RWPE2 (cell line): ENCODE results near the gene ITFG1.

Experiments
- ATAC-seq: fragments of 200-7000 bp; cut with Tn5 transposase; 3 replicates; pipeline ENCODE4 v1.9.1; 2021; ENCODE audit warnings: low read depth
- DNase-seq: peaks from one replicate; pipeline ENCODE4 v3.0.0-alpha.2; 2020; ENCODE audit warnings: low spot score
- H3K27ac ChIP-seq: fragments of 450-650 bp; 2 replicates; pipeline ENCODE4 v1.5.1; 2017; ENCODE audit warnings: mild to moderate bottlenecking; ENCODE audit not compliant: poor library complexity, severe bottlenecking
- H3K27me3 ChIP-seq: fragments of 250-450 bp; sonication (Bioruptor Pico); 2 replicates; pipeline ENCODE4 v1.5.1; 2021; ENCODE audit warnings: mild to moderate bottlenecking, moderate library complexity; ENCODE audit not compliant: insufficient read depth, poor library complexity, severe bottlenecking
- H3K36me3 ChIP-seq: fragments of 250-450 bp; sonication (Bioruptor Pico); 2 replicates; pipeline ENCODE4 v1.5.1; 2020; ENCODE audit warnings: low read depth, mild to moderate bottlenecking, moderate library complexity
- H3K4me1 ChIP-seq: fragments of 250-450 bp; sonication (Bioruptor Pico); 2 replicates; pipeline ENCODE4 v1.5.1; 2021; ENCODE audit warnings: mild to moderate bottlenecking, moderate library complexity; ENCODE audit not compliant: insufficient read depth, poor library complexity, severe bottlenecking
- H3K4me3 ChIP-seq: fragments of 250-450 bp; sonication (Bioruptor Pico); 2 replicates; pipeline ENCODE4 v1.5.1; 2021; ENCODE audit warnings: mild to moderate bottlenecking, moderate library complexity; ENCODE audit not compliant: severe bottlenecking
- H3K9me3 ChIP-seq: fragments of 250-450 bp; sonication (Bioruptor Pico); 2 replicates; pipeline ENCODE4 v1.5.1; 2021; ENCODE audit warnings: mild to moderate bottlenecking, moderate library complexity; ENCODE audit not compliant: severe bottlenecking
- TF ChIP-seq, protein P1 (sequence below): fragments of 450-650 bp; IDR thresholded peaks from one replicate; pipeline ENCODE4 v1.5.1; 2017; ENCODE audit warnings: mild to moderate bottlenecking, moderate library complexity; ENCODE audit not compliant: poor library complexity, severe bottlenecking

ITFG1 gene

DNA sequence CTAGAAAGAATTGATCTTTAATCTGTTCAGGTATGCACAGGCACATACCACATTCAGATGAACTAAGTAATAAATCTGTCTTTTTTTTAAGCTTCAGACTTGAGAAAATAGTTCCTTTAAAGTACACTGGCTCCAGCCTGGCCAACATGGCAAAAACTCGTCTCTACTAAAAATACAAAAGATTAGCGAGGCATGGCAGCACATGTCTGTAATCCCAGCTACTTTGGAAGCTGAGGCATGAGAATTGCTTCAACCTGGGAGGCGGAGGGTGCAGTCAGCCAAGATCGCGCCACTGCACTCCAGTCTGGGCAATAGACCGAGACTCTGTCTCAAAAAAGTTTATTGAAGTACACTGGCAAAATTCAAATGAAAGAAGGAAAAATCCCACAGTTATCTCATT, 206.1 kb downstream of the ITFG1 start:
- no peaks in the 10 kb centered on the region for H3K9me3 ChIP-seq
- no peaks in the 10 kb centered on the region for H3K4me1 ChIP-seq
- ATAC-seq = no peak
- no peak overlapping the region for H3K27ac ChIP-seq
- TF ChIP-seq, protein P1, sequence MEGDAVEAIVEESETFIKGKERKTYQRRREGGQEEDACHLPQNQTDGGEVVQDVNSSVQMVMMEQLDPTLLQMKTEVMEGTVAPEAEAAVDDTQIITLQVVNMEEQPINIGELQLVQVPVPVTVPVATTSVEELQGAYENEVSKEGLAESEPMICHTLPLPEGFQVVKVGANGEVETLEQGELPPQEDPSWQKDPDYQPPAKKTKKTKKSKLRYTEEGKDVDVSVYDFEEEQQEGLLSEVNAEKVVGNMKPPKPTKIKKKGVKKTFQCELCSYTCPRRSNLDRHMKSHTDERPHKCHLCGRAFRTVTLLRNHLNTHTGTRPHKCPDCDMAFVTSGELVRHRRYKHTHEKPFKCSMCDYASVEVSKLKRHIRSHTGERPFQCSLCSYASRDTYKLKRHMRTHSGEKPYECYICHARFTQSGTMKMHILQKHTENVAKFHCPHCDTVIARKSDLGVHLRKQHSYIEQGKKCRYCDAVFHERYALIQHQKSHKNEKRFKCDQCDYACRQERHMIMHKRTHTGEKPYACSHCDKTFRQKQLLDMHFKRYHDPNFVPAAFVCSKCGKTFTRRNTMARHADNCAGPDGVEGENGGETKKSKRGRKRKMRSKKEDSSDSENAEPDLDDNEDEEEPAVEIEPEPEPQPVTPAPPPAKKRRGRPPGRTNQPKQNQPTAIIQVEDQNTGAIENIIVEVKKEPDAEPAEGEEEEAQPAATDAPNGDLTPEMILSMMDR = no peak
- no peaks in the 10 kb centered on the region for H3K27me3 ChIP-seq
- peaks cover 22% of the 10 kb centered on the region for H3K36me3 ChIP-seq
- no peak for DNase-seq
- H3K4me3 ChIP-seq = no peak overlapping the region

DNA sequence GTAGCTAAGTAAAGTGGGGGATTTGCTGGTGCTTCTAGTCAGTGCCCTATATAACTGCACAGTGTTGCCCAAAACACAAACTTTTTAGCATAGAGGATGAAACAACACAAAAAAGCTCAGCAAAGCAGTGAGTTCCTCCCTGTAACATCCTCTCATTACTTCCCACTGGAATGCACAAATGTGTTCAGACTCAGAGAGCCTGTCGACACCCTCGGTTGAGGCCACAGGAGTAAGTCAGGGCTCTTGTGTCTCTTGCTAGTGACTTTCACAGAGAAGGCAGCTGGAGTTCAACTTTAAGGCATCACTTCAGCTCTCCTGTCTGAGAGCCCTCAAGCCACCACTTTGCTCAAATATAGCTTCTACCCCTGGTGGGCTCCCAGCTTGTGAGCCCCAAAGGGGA, 209.9 kb downstream of the ITFG1 start:
- no peak for DNase-seq
- no peak overlapping the region for H3K4me3 ChIP-seq
- no peaks in the 10 kb centered on the region for H3K9me3 ChIP-seq
- no peak for ATAC-seq
- H3K27ac ChIP-seq = no peak overlapping the region
- no peaks in the 10 kb centered on the region for H3K27me3 ChIP-seq
- H3K4me1 ChIP-seq = no peaks in the 10 kb centered on the region
- TF ChIP-seq, protein P1 = no peak
- no peaks in the 10 kb centered on the region for H3K36me3 ChIP-seq

DNA sequence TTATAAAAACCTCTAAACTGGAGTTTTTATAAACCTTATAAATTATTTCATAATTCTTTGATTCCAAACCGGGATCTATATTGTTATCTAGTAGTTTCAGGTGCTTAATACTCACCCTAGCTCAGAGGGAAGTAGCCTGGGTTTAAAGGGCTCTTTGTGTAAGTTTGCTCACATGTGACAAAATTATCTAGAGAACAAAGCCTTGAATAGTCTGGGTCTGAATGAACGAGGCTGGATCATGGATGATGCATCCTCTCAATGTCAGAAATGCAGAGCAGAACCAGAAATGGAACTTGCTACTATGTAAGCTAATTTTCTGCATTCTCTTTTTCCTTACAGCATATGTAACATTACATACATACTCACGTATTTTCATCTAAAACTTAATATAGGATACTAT, 213.2 kb downstream of the ITFG1 start:
- no peak for ATAC-seq
- no peak overlapping the region for H3K27ac ChIP-seq
- no peaks in the 10 kb centered on the region for H3K4me1 ChIP-seq
- H3K36me3 ChIP-seq = no peaks in the 10 kb centered on the region
- DNase-seq = no peak
- H3K27me3 ChIP-seq = no peaks in the 10 kb centered on the region
- H3K9me3 ChIP-seq = no peaks in the 10 kb centered on the region
- TF ChIP-seq, protein P1 = no peak
- no peak overlapping the region for H3K4me3 ChIP-seq

GRCh38 chr16:47244206-47244605, 216.7 kb downstream of the ITFG1 start:
- no peak; the same call in 2 of the 3 replicates for ATAC-seq
- no peaks in the 10 kb centered on the region for H3K9me3 ChIP-seq
- no peak for DNase-seq
- H3K4me3 ChIP-seq = no peak overlapping the region
- H3K4me1 ChIP-seq = no peaks in the 10 kb centered on the region
- no peak overlapping the region for H3K27ac ChIP-seq
- H3K36me3 ChIP-seq = no peaks in the 10 kb centered on the region
- no peaks in the 10 kb centered on the region for H3K27me3 ChIP-seq
- TF ChIP-seq, protein P1 = no peak

GRCh38 chr16:47241061-47241460, 219.8 kb downstream of the ITFG1 start:
- Histone ChIP-seq H3K4me1 (no peaks in the 10 kb centered on the region), H3K9me3 (no peaks in the 10 kb centered on the region), H3K27me3 (no peaks in the 10 kb centered on the region), H3K27ac (no peak overlapping the region), H3K36me3 (no peaks in the 10 kb centered on the region), H3K4me3 (no peak overlapping the region)
- TF ChIP-seq, protein P1 = no peak
- ATAC-seq (no peak), DNase-seq (no peak)
